HG03575 (cell line): ENCODE measurements around the gene TMEM191B.
"Not testable (repeated sequence)": the region's sequence is repeated elsewhere in the genome, so short reads cannot be mapped to it uniquely, and the experiment has no call there.

Experiments
- ATAC-seq: cut with Tn5 transposase; IDR thresholded peaks from one replicate; pipeline ENCODE4 v1.9.1; 2021; ENCODE audit not compliant: unreplicated experiment, insufficient number of reproducible peaks, low FRiP score; ENCODE audit errors: extremely low read depth

TMEM191B gene

DNA sequence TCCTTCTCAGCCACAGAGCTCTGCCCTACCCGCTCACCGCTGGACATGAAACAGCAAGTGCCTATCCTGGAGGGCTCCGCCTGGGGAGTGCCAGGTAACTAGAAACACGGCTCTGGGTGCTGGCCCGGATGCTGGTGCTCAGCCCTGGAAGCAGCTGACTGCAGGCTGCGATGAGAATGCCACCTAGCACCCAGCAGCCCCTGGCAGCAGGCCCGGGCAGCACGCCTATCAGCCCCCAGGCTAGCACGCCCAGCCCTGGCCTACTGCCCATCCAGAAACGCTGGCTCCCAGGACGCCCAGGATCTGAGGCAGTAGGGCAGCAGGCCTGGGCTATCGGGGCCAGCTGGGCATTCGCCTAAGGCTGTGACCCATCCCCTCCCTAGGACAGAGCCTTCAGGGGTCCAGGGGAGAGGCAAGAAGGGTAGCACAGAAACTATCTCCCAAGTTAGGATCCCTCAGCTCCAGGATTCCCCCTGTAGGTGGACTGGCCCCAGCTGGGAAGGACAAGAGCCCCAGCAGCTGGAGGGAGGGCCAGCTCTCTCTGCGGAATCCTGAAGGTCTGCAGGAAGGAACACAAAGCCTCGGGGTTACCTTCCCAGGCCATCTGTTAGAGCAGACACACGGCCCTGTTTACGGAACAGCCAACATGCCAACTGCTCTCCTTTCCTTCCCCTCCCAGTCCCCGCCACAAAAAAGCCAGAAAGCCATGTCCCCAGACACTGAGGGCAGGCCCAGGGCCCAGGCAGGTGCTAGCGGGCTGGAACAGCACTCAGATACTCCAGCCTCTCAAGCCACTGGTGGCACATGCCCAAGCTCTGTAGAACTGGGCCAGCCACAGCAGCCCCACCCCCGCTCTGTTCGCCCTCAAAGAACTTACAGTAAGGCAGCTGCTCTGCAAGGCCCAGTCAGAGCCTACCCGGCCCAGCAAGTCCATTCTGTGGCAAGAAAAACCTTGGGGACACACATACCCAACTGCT is 27.0 kb downstream of the TMEM191B start:
- not testable (repeated sequence) for ATAC-seq

DNA sequence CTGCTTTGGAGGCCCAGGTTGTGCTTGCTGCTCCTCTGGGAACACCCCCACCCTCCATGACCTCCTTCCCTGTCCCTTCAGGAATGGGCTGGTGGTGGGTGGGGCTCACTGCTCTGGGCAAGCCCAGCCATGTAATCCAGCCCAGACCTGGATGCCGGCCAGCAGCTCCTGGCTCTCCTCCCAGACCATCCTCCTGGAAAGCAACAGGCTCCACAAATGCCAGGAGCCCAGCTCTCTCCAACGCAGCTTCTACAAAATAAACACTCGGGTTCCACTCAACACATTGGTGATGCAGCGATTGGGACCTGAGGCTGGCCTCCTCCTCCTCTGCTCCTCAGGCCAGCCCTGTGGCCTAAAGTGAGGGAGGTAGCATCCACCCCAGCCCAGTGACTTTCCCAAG is 30.9 kb downstream of the TMEM191B start:
- not testable (repeated sequence) for ATAC-seq

DNA sequence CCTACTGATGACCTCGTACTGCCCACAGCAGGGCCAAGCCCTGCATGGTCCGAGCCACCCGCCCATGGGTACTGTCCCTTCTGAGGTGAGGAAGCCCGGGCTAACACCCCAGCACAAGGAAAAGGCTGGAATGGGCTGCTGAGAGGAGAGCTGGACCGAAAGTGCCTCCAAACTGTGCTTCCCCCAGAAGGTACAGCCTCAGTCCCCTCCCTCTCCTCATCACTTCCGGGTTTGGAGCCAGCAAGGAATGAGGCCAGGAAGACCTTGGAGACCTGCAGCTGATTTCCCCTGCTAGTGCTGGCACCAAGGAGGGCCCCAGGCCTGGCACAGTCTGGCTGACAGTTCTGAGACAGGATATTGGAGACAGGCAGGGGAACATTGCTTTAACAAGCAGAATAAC is 31.3 kb downstream of the TMEM191B start:
- not testable (repeated sequence) for ATAC-seq

DNA sequence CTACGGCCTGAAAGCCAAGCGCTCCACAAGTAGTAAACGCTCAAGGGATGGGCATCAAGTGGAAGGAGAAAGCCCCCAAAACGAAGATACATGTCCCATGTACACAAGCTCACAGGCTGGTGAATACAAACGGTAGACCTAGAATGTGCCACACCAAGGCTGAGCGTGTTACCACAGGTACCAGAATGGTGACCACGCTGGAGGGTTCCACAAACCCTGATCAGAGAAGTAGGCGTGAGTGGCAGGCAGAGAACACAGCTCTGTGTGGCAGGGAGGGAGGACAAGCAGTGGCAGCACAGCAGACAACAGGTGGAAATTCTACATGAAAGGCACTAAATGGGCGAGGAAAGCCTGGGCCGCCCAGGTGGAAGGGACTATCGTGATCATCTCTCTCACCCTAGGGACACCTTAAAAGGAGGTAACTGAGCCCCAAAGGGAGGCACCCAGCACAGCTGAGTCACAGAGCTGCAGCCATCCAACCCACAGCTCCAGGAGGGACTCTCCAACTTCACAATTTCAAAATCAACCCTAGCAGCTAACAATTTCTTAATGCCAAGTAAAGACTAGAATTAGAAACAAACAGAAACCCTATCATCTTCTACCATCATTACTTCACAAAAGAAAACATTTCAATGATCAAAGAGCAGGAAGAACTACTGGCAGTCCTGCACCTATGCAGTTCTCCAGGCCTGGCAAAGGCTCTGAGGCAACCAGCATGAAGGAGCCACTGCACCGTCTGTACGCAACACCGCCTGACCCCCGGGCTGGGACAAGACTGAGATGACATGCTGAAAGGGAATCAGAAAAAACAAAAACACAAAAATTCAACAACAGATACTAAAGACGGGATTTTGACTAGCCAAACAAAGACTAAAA is 32.7 kb downstream of the TMEM191B start:
- not testable (repeated sequence) for ATAC-seq

DNA sequence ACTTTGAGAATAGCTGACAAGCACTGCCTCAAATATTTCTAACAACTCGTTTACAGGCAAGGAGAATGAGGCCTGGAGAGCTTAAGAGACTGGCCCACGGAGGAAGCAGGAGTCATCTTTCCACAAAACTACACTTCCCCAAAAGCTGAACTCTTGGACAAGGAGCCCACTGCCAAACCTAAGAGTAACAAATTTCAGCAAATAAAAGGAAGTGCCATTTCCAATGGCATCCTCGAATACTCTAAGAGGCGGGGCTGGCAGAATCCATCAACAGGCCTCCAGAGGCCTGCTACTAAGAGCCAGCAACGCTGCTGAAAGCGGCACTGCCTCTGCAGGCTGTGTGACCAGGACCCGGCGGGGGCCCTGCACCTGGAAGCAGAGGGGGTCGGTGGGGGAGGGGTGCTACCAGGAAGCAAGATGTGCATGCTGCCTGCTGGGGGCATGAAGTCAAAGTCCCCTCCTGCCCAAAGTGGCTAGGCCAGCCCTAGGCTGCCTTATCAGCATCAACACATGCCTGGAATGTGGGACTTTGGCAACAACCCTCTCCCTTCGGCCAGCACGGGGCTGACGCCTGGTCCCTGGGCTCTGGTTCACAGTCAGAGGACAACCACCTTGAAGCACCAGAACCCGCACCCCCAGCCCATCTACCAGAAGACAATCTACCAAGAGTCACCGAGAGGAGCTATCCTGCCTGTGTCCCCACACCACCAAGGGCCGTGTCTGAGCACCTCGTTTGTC is 43.1 kb downstream of the TMEM191B start:
- ATAC-seq, result not testable (repeated sequence)

DNA sequence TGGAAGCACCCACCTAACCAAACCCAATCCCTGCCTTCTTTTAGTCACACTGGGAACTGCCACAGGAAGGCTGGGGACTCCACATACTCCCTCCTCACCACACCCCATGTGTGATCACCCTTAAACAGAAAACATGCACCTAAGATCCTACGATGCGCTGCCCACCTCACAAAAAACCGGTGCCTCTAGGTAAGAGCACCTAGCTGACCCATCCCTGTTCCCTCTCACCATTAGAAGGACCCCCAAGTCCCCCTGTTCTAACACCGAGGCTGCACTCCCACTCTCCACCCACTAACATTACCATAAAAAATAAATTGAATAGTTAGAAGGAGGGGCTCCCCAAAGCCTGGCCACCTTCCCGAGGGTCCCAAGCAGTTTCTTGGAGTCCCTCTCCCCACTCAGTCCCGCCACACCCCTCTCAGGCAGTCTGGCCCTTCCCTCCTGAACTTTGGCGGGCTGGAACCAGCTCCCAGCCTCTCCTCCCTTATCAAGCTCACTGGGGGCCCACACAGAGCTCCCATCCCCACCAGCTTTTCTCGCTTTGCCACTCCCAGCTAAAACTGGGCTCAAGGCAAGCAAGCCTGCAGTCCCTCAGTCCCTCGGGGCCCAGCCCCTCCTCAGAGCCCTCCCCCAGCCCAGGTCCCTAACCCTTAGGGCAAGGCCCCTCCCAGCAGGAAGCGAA is 46.0 kb downstream of the TMEM191B start:
- not testable (repeated sequence) for ATAC-seq

DNA sequence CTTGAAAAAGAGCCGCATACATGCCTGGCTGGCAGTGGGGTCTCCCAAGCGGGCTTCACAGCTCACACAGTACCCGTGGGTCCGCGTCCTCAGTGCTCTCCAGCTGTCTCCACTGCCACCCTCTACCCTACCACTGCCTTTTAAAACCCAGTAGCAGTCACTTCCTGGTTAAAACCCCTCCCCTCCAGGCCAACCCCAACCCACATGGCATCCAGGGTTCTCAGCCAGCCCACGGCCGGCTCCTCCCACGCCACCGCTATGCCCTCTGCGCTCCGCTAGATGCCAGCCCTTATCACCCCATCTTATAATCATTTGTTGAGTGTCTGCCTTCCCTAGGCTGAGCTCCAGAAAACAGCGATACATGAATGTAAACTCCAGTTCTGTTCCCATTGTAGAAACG is 47.0 kb downstream of the TMEM191B start:
- not testable (repeated sequence) for ATAC-seq

DNA sequence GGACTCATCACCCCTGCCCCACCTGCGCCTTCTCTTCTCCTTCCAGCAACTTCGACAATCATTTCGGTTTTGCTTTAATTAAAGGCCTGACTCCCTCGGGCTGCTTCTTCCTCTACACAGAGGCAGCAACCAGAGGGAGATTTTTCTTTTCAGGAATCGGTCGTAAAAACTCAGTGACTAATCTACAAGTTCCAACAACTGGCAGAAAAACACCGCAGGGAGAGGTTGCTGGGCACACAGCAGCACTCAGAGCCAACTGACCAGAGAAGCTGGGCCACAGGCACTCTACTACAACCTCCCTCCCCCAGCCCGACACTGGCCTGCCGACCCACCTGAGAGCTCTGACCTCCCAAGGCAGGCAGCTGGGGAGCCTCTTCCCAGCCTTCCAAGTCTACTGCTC is 48.1 kb downstream of the TMEM191B start:
- ATAC-seq, result not testable (repeated sequence)

DNA sequence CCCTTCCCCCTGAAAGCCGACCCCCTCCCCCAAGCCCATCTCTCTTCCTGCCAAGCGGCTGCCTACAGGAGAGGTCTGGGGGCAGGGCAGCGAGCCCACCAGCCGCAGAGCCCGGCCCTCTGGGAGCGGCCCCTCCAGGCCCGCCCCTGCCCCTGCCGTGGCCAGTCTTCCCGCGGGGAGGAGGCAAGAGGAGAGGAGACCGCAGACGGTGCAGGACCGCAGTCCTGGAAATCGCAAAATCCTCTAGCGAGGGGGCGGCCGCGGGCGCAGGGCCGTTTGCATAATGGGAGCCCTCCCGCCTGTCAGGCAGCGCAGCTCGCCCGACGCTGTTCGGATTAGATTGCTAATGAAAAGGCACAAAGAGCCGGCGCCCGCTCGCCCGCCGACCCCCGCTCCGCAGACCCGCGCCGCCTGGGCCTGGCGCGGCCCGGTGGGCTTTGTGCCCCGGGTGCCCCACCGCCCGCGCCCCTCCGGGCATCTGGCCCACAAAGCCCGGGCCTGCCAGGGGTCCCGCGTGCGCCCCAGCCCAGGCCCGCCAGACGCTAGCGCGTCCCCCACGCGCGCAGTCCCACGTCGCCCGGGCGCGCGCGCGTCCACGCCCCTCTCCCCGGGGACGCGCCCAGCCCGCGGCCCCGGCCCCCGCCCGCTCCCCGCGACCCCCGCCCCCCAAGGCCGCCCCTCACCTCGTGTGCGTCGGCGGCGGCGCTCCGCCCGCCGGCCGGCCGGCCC is 49.7 kb downstream of the TMEM191B start:
- not testable (repeated sequence) for ATAC-seq

DNA sequence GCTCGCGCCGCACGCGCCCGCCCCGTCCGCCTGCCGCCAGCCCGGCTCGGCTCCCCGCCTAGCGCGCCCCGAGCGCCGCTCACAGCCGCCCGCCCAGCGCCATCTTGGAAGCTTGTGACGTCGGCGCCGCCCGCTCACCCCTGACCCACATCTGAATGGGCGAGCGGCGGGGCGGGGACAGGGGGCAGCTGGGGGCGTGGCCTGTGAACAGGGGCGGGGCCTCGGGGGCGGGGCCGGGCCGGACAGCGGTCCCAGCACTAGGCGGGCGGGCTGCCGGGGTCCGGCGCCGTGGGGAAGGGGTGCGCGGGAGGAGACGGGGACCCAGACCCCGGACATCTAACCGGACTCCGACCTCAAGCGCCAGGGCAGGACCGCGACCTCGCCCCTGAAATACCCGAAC is 50.2 kb downstream of the TMEM191B start:
- ATAC-seq, result not testable (repeated sequence)
